GM21526 (cell line): ENCODE data around the gene MYBPC2.
A peak's percentile ranks its signal among the peaks of the same experiment; 100 is the strongest.
"Not testable (repeated sequence)": the region's sequence is repeated elsewhere in the genome, so short reads cannot be mapped to it uniquely, and the experiment has no call there.

ENCODE experiments used
- ATAC-seq: cut with Tn5 transposase; IDR thresholded peaks from one replicate; pipeline ENCODE4 v1.9.1; 2021; ENCODE audit warnings: moderate library complexity; ENCODE audit not compliant: unreplicated experiment, low FRiP score

MYBPC2 gene

GRCh38 chr19:50432221-50433028 is at the start of gene MYBPC2:
TSS of gene MYBPC2 (plus strand) at chr19:50432892. CDS start at chr19:50432954, 62 bp downstream.
- no peak for ATAC-seq

GRCh38 chr19:50383001-50383851 is 49.5 kb upstream of the MYBPC2 start:
- no peak for ATAC-seq

- ATAC-seq: peak; percentile 64
Observed at GRCh38 chr19:50383852-50384684, 48.6 kb upstream of the MYBPC2 start, which contains the start of gene POLD1. TSS of gene POLD1 (plus strand) at chr19:50384347. CDS start at chr19:50398852, 14,505 bp downstream.

- ATAC-seq: no peak
Observed at GRCh38 chr19:50384685-50385535, 47.8 kb upstream of the MYBPC2 start.

- no peak for ATAC-seq
Observed at GRCh38 chr19:50387176-50387867, 45.4 kb upstream of the MYBPC2 start.

- ATAC-seq: no peak
Observed at GRCh38 chr19:50387868-50388245, 44.8 kb upstream of the MYBPC2 start.

- ATAC-seq: not testable (repeated sequence)
Observed at GRCh38 chr19:50390295-50390694, 42.4 kb upstream of the MYBPC2 start.

GRCh38 chr19:50390952-50391351 is 41.7 kb upstream of the MYBPC2 start:
- ATAC-seq: not testable (repeated sequence)

- no peak for ATAC-seq
Observed at GRCh38 chr19:50392759-50393158, 39.9 kb upstream of the MYBPC2 start.

- ATAC-seq: no peak
Observed at GRCh38 chr19:50393589-50393988, 39.1 kb upstream of the MYBPC2 start.

- no peak for ATAC-seq
Observed at GRCh38 chr19:50394017-50394416, 38.7 kb upstream of the MYBPC2 start.

GRCh38 chr19:50398675-50399367 is 33.9 kb upstream of the MYBPC2 start:
- no peak for ATAC-seq

GRCh38 chr19:50399368-50399745 is 33.3 kb upstream of the MYBPC2 start:
- ATAC-seq: no peak

GRCh38 chr19:50401605-50402450 is 30.9 kb upstream of the MYBPC2 start:
- ATAC-seq: no peak

GRCh38 chr19:50402544-50403301 is 30.0 kb upstream of the MYBPC2 start:
- ATAC-seq: no peak

GRCh38 chr19:50406156-50406820 is 26.4 kb upstream of the MYBPC2 start:
- ATAC-seq: no peak
